B cell (primary cell): ENCODE measurements around the gene HEXB.

Source experiments
- EZH2 ChIP-seq: IDR thresholded peaks from 2 replicates; pipeline ENCODE4 v1.6.1; 2012; ENCODE audit warnings: borderline replicate concordance, low read depth, mild to moderate bottlenecking, moderate library complexity, low read length; ENCODE audit not compliant: insufficient read depth, poor library complexity, severe bottlenecking
- TF ChIP-seq, protein P1 (sequence below): fragments of 200-600 bp; IDR thresholded peaks from one replicate; pipeline ENCODE4 v1.8.0; 2022; ENCODE audit warnings: antibody characterized with exemption, mild to moderate bottlenecking

DNA sequence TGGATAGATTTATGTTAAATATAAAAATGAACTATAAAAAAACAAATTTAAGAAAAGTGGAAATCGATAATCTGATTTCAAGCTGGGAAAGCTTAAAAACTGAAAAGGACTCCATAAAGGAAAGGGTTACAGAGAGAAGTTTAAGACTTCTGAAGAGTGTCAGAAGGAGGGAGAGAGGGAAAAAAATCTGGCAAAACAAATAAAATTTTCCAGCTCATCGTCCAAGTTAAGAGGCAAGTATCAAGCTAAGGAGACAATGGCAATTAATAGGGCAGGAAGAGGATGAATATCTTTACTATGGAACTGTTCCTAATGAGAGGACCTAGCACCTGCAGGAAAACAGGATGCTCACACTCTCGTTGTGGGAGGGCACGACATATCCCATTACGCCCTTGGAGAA is 20.5 kb upstream of the HEXB start:
- TF ChIP-seq, protein P1, sequence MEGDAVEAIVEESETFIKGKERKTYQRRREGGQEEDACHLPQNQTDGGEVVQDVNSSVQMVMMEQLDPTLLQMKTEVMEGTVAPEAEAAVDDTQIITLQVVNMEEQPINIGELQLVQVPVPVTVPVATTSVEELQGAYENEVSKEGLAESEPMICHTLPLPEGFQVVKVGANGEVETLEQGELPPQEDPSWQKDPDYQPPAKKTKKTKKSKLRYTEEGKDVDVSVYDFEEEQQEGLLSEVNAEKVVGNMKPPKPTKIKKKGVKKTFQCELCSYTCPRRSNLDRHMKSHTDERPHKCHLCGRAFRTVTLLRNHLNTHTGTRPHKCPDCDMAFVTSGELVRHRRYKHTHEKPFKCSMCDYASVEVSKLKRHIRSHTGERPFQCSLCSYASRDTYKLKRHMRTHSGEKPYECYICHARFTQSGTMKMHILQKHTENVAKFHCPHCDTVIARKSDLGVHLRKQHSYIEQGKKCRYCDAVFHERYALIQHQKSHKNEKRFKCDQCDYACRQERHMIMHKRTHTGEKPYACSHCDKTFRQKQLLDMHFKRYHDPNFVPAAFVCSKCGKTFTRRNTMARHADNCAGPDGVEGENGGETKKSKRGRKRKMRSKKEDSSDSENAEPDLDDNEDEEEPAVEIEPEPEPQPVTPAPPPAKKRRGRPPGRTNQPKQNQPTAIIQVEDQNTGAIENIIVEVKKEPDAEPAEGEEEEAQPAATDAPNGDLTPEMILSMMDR = no peak
- no peak for TF ChIP-seq EZH2
